HepG2 (cell line): ENCODE measurements around the gene LHFPL2.

Experiments
- FOXP1 ChIP-seq, 2 experiments: fragments of 450-650 bp in 1 of 2; IDR thresholded peaks; 2 replicates each; pipeline ENCODE4 v1.6.1; 2017 to 2018; ENCODE audit warnings: antibody characterized with exemption in 1 of 2
- NCOA2 ChIP-seq: sonication (generic); formaldehyde crosslinking; IDR thresholded peaks from 2 replicates; pipeline ENCODE4 v1.8.0; 2022; ENCODE audit warnings: inconsistent platforms
- ZNF12 ChIP-seq: sonication (generic); formaldehyde crosslinking; IDR thresholded peaks from 2 replicates; pipeline ENCODE4 v1.5.0; 2020; ENCODE audit warnings: missing genetic modification reagents

- no peak for TF ChIP-seq FOXP1 (IDR thresholded peaks at IDR 0.05)
- no peak for TF ChIP-seq FOXP1 (CRISPR knock-in tag; IDR thresholded peaks at IDR 0.05)
- no peak for TF ChIP-seq NCOA2
- no peak for TF ChIP-seq ZNF12 (CRISPR knock-in tag)
Measured at GRCh38 chr5:78606241-78606640, 42.3 kb downstream of the LHFPL2 start.
